HG02678 (cell line): ENCODE measurements around the gene FRMD4A.

Experiments
- ATAC-seq: cut with Tn5 transposase; IDR thresholded peaks from one replicate; pipeline ENCODE4 v1.9.1; 2021; ENCODE audit warnings: mild to moderate bottlenecking, moderate library complexity; ENCODE audit not compliant: unreplicated experiment

FRMD4A gene

GRCh38 chr10:13994932-13995331 is 335.8 kb downstream of the FRMD4A start:
- ATAC-seq = no peak

DNA sequence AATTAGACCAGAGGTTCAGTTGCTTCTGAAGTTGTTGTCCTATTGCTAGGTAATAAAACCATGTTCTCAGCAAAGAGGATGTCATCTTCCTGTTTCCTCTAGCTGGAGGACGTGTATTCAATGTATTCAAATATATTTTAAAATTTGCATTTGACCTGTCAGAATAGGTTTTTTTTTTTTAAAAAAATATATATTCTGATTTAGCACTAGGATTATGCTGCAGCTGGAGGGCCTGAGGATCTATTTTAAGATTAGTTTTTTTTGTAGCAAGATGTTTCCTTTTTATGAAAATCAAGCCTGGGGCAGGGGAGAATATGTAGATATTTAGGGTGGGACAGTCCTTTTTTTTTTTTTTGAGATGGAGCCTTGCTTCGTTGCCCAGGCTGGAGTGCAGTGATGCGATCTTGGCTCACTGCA is 337.0 kb downstream of the FRMD4A start:
- ATAC-seq = no peak

DNA sequence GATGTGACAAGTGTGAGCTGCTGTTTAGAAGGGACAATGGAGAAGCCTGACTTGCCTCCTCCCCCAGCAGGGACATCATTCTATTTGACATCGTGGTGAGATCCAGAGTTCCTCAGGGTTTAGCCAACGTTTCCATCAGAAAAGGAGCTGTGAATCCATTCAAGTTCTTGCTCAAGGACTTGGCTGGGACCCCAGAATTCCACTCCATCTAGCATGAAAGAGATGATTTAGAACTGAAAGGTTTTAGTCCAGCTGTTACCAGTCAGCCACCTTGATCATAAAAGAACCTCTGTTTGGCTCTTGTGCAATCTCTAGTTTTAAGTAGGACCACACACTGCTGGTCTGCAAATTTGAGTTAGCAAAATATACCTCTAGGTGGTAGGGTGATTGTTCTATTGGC is 337.6 kb downstream of the FRMD4A start:
- ATAC-seq = no peak

- no peak for ATAC-seq
Observed at GRCh38 chr10:13991353-13991752, 339.4 kb downstream of the FRMD4A start.

DNA sequence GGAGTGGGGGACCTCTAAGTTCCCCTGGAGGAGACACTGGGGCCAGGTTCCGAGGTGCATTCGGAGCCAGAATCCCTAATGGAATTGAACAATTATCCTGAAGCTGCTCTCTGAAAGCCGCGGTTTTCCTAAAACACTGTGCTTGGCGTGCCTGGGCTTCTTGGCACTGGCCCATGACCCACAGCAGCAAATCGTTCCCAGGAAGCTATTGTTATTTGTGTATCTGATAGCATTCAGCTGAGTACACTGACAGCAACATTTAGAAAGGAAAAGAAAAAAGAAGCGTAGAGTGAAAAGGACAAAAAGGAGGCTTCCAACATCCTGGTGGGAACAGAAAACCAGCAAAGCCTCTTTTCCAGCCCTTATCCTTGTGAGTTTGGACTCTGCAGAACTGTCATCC is 339.8 kb downstream of the FRMD4A start:
- ATAC-seq = no peak

DNA sequence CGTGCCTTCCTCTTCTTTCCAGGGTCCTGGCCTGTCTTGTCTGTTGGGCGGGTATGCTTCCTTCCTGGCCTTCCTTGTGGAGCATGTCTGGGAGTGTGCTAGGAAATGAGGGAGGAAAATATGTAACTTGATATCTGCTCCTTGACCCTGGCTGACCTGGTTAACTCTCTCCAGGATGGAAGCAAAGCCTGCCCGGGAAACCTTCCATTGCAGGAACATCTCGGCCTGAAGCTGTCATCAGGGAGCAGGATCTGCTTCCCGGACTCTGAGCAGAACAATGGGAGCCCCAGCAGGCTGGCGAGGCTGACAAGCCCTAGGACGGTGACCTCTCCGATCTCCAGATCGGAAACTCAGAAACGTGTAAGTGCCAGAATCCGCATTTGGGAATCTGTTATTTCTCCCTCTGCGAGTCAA is 340.3 kb downstream of the FRMD4A start:
- ATAC-seq = no peak

- no peak for ATAC-seq
Observed at GRCh38 chr10:13989616-13990015, 341.1 kb downstream of the FRMD4A start.

DNA sequence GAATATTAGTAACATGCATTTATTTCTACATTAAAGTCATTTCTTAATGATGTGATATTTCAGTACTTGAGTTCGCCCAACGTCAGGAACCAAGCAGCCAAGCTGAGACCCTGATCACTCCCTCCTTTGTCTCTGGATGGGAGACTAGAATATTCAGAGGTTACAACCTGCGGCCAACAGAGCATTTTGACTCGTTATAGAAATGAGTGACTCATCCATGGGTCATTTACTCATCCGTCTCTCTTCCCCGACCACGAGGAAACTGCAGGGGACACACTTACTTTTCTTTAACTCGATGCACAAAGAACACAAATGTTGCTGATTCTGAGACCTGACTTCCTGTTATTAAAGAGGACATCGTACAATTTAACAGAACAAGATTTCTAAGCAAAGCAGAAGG is 343.3 kb downstream of the FRMD4A start:
- ATAC-seq = no peak

DNA sequence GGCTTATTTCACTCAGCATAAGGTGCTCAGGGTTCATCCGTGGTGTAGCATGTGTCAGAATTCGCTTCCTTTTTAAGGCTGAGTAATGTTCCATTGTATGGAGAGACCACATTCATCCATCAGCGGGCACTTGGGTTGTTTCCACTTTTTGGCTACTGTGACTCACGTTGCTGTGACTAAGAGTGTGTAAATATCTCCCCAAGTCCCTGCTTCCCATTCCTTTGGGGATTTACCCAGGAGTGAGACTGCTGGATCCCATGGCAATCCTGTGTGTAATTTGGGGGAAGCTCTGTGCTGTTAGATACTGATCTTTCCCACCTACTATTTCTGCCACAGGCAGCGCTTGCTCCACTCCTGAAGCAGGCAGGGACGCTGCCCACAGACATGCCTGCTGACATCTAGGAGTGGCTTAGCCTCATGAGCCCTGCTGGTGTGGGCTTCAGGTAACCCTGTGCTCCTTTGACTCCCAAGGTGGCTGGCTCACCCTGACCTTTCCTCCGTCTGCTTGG is 346.0 kb downstream of the FRMD4A start:
- no peak for ATAC-seq

DNA sequence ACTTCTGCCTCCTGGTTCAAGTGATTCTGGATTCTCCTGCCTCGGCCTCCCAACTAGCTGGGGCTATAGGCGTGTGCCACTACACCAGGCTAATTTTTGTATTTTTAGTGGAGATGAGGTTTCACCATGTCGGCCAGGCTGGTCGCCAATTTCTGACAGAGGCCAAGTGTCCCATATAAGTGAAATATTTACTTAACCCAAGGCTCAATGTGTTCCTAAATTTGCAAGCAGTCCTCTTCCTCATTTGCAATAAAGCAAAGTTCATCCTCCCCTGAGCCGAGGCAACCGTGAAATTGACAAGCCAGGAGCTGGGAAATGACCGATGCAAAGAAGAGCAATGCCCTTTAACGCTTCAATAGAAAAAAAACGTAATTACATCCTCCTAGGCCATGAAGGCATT is 347.7 kb downstream of the FRMD4A start:
- no peak for ATAC-seq

GRCh38 chr10:13978533-13979115 is 352.1 kb downstream of the FRMD4A start:
- no peak for ATAC-seq

- no peak for ATAC-seq
Observed at GRCh38 chr10:13977861-13978532, 352.7 kb downstream of the FRMD4A start.

DNA sequence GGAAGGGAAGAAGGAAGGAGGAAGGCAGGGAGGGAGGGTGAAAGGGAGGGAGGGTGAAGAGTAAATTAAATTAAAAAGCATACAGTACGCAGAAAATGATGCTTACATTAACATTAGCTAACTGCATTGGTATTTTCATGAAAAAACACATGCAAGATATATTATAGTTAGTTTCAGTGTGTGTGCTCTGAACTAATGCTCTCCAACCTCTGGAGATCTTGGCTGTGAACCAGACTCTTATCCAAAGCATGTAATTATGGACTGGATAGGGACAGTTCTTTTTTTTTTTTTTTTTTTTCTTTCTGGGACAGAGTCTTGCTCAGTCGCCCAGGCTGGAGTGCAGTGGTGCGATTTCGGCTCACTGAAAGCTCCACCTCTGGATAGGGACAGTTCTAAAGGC is 357.0 kb downstream of the FRMD4A start:
- no peak for ATAC-seq

- no peak for ATAC-seq
Observed at GRCh38 chr10:13972609-13973008, 358.1 kb downstream of the FRMD4A start.

DNA sequence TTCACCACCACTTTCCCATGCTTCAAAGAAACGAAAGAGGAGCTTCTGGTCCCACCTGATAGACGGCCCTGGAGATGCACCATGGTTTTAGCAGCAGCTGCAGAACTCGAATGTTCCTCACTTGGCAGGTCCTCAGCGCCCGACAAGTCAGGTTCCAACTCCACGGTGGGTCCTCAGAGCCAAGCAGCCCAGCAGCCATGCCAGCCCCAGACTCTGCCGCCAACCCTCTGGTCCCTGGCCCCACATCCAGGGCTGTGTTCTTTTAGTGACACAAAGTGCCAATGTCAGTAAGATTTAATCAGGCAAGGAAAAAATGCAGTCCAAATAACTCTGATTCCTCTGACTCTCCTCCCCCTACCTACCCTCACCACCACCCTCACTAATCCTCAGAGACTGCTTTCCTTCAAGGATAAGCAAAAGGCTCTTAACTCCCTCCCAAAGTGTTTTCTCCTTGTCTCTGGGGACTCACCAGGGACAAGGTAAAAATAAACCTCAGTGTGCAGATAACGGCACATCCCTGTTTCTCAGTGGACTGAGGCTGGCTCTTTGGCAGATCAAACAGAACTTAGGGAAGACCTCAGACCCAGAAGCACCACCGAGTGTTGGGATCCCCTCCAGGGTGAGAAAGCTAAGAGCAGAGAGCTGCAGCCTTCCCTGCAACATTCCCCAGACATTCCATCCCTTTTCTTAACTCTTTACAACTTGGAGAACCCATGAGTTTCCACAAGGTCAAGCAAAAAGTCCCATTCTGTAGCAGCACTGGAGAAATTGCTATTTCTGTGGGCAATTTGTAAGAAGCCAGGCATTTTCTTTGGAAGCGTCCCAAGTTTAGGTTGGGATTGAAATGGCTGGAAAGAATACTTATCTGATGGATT is 358.9 kb downstream of the FRMD4A start:
- no peak for ATAC-seq

DNA sequence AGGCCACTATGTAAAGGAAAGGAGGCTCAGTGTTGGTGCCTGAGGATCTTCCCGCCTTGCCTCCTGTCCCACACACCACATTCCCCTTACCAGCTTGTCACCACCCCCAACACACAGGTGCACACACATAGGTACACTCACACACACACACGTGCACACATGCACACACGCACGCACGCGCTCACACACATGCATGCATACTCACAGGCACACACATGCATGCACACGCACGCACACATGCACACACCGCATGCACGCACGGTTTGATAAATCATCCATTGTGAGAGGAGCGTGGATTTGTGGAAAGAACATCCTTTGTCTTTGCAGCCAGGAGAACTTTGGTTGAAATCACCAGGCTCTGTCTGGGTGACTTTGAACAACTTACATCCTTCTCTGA is 359.8 kb downstream of the FRMD4A start:
- ATAC-seq = no peak

DNA sequence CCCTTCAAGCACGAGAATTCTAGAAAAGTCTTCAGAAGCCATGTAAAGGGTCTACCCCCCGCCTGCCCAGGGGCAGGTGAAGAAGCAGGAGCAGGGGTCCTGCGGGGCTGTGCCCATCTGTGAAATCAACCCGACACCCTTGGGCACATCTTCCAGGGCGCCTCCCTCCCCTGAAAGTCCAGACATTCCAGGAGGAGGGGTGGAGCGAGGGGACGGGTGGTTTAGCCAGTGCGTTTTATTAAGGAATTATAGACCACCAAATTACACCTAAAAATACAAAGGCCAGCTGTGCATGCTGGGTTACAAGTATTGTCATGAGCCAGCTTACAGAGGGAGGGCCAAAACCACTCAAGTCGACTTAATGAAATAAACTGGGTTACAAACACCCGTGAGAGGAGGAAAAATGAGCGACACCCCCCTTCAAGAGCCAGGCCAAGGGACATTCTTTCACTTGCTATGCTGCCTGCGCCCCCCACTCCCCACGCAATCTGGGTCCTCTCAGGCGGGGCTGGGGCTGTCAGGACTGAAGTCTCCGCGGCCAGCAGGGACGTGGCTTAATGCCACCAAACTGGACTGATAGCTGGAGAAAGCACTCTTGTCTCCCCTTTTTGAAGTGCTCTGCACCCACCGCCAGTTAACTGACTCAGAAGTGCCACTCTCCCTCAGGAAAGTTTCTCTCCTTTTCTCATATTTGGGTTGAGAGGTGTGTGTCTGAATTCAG is 360.3 kb downstream of the FRMD4A start:
- ATAC-seq = no peak

- ATAC-seq = no peak
Observed at GRCh38 chr10:13969792-13970140, 361.0 kb downstream of the FRMD4A start.

- ATAC-seq = no peak
Observed at GRCh38 chr10:13969118-13969791, 361.5 kb downstream of the FRMD4A start.

DNA sequence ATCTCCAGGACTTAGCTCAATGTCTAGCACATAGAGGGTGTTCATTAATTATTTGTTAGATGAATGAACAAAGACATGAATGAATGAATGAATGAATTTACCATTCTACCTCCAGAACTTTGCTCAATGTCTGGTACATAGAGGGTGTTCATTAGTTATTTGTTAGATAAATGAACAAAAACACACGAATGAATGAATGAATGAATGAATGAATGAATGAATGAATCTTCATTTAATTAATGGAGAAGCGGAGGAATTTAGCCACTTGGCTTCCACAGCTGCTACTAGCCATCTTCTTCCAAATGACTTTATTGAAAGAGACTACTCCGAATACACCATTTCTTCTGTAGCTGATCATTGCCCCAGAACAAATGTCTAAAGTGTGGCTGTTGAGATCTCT is 368.9 kb downstream of the FRMD4A start:
- ATAC-seq = no peak

GRCh38 chr10:13961097-13961496 is 369.6 kb downstream of the FRMD4A start:
- no peak for ATAC-seq
